Endothelial cell (in vitro differentiated cells): ENCODE data around the gene OLAH. TPM values are rescaled to one million over a fixed set of nuclear protein-coding genes. Genes with fewer than 3 reads are reported as not detected.
A peak's percentile ranks its signal among the peaks of the same experiment; 100 is the strongest.

Experiments used
- DNase-seq: peaks from one replicate; pipeline ENCODE4 v3.0.0; 2021; ENCODE audit warnings: low spot score
- H3K27ac Mint-ChIP-seq: one replicate; pipeline ENCODE4 v1.8.0; 2021; ENCODE audit warnings: mixed read lengths, inconsistent platforms; ENCODE audit not compliant: unreplicated experiment
- H3K27me3 Mint-ChIP-seq: one replicate; pipeline ENCODE4 v1.8.0; 2021; ENCODE audit warnings: mild to moderate bottlenecking, moderate library complexity, mixed read lengths, inconsistent platforms; ENCODE audit not compliant: unreplicated experiment
- H3K36me3 Mint-ChIP-seq: one replicate; pipeline ENCODE4 v1.8.0; 2021; ENCODE audit warnings: mild to moderate bottlenecking, low read depth, mixed read lengths, inconsistent platforms; ENCODE audit not compliant: unreplicated experiment
- H3K4me1 Mint-ChIP-seq: one replicate; pipeline ENCODE4 v1.8.0; 2021; ENCODE audit warnings: mild to moderate bottlenecking, mixed read lengths, inconsistent platforms; ENCODE audit not compliant: unreplicated experiment
- H3K4me3 Mint-ChIP-seq: one replicate; pipeline ENCODE4 v1.8.0; 2021; ENCODE audit warnings: mild to moderate bottlenecking, mixed read lengths, inconsistent platforms; ENCODE audit not compliant: unreplicated experiment
- H3K9me3 Mint-ChIP-seq: one replicate; pipeline ENCODE4 v1.8.0; 2021; ENCODE audit warnings: mixed read lengths, inconsistent platforms; ENCODE audit not compliant: unreplicated experiment
- total RNA-seq: library from RNA; stranded (reverse); fragmentation: NEBNext Ultra II Directional; extraction: Animal tissue kit (Norgen Biotek cat#: 25700); gene quantifications from one replicate; pipeline ENCODE4 v1.2.1, GENCODE V29; 2021; ENCODE audit not compliant: unreplicated experiment
- TF ChIP-seq, protein P1 (sequence below): fragments of 200-600 bp; sonication (generic); IDR thresholded peaks from one replicate; pipeline ENCODE4 v1.5.0; 2021; ENCODE audit warnings: antibody characterized with exemption; ENCODE audit not compliant: unreplicated experiment

OLAH gene
- total RNA-seq, 1 donor from 2014 or later, result 0.54 TPM

DNA sequence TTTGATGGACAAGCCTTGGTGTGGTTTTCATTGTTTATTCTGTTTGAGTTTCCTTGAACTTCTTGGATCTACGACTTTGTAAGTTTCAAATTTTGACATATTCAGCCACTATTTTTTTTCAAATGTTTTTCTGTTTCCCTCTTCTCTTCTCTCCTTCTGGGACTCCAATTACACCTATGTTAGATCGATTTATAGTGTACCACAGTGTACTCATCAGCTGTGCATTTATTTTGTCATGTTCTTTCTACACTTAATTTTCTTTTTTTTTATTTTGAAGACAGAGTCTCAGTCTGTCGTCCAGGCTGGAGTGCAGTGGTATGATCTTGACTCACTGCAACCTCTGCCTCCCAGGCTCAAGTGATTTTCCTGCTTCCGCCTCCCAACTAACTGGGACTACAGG, 16.2 kb downstream of the OLAH start:
- Mint-ChIP-seq H3K4me1 (no peaks in the 10 kb centered on the region), H3K9me3 (peaks cover 5% of the 10 kb centered on the region), H3K27ac (no peak overlapping the region), H3K27me3 (no peaks in the 10 kb centered on the region), H3K4me3 (peak overlapping the region; percentile 4), H3K36me3 (peaks cover 8% of the 10 kb centered on the region)
- TF ChIP-seq, protein P1, sequence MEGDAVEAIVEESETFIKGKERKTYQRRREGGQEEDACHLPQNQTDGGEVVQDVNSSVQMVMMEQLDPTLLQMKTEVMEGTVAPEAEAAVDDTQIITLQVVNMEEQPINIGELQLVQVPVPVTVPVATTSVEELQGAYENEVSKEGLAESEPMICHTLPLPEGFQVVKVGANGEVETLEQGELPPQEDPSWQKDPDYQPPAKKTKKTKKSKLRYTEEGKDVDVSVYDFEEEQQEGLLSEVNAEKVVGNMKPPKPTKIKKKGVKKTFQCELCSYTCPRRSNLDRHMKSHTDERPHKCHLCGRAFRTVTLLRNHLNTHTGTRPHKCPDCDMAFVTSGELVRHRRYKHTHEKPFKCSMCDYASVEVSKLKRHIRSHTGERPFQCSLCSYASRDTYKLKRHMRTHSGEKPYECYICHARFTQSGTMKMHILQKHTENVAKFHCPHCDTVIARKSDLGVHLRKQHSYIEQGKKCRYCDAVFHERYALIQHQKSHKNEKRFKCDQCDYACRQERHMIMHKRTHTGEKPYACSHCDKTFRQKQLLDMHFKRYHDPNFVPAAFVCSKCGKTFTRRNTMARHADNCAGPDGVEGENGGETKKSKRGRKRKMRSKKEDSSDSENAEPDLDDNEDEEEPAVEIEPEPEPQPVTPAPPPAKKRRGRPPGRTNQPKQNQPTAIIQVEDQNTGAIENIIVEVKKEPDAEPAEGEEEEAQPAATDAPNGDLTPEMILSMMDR, result no peak
- no peak for DNase-seq

DNA sequence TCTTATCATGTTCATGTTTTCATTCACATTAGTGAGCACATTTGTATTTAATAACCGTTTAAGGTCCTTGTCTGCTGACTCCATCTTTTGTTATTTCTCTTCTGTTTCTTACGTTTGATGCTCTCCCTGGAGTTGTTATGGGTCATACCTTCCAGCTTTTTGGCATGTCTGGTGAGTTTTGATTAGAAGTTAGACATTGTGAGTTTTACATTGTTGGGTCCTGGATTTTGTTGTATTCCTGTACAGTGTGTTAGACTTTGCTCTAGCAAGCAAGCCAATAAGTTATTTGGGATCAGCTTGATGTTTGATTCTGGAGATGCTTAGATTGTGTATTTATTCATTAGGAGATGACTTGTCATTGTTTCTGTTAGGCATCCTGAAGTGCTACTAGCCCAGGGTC, 16.9 kb downstream of the OLAH start:
- TF ChIP-seq, protein P1, result no peak
- peaks cover 5% of the 10 kb centered on the region for H3K9me3 Mint-ChIP-seq
- H3K27ac Mint-ChIP-seq, result no peak overlapping the region
- H3K36me3 Mint-ChIP-seq, result peaks cover 8% of the 10 kb centered on the region
- no peak overlapping the region for H3K4me3 Mint-ChIP-seq
- no peaks in the 10 kb centered on the region for H3K27me3 Mint-ChIP-seq
- H3K4me1 Mint-ChIP-seq, result no peaks in the 10 kb centered on the region
- no peak for DNase-seq

DNA sequence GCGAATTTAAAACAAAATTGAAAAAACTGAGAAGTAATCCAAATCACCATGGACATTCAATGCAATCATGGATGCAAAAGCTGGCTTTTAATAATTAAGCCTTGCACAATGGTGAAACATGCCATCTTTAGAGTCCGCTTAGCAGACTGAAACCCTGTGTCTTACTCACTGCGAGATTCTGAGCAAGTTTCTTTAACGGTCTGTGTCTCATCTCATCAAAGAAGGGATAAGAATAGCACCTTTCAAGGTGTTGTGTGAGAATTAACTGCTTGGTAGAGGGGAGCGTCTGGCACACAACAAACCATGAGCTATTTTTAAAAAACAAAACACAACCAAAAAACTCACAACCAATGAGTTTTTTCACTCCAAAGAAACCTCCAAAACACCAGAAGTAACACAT, 23.4 kb downstream of the OLAH start:
- Mint-ChIP-seq H3K27me3 (peaks cover 2% of the 10 kb centered on the region), H3K4me1 (no peaks in the 10 kb centered on the region), H3K9me3 (no peaks in the 10 kb centered on the region), H3K4me3 (no peak overlapping the region), H3K36me3 (peaks cover 1% of the 10 kb centered on the region), H3K27ac (no peak overlapping the region)
- DNase-seq, result no peak
- TF ChIP-seq, protein P1, result no peak

DNA sequence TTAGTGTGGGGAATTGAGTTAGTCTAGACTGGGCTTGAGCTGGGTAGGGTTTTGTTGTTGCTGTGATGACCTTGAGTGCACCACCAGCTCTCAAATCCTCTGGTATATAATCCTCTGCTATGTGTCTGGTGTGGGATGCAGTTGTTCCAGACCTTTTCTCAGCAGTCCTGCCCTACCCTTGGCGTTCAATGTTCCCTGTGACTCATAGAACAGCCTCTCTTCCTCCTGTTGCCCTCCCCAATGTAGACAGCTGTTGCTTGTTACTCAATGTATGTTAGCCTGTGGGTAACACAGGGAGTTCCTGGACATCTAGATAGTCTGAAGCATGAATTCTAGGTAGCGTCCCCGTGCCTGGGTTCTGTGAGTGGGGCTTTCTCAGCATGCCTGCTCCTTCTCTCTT, 25.1 kb downstream of the OLAH start:
- no peak for DNase-seq
- TF ChIP-seq, protein P1, result no peak
- Mint-ChIP-seq H3K36me3 (peaks cover 6% of the 10 kb centered on the region), H3K4me3 (no peak overlapping the region), H3K27ac (no peak overlapping the region), H3K4me1 (no peaks in the 10 kb centered on the region), H3K9me3 (no peaks in the 10 kb centered on the region), H3K27me3 (peaks cover 2% of the 10 kb centered on the region)

DNA sequence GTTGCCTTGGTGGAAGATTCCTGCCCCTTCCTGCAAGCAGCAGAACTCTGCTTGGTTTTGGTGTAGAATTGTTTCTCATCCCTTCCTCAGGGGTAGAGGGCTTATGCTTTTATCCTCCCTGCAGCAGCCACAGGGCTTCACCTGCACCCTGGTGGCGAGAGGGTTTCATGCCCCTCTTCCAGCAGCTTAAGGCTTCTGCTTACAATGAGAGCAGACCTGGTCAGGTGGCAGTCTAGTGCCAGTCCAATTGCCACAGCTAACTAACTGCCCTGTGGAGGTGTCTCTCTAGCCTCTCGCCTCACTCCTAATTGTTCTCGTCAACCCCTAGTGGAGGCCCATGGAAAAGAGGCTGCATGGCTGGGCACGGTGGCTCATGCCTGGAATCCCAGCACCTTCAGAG, 25.5 kb downstream of the OLAH start:
- peaks cover 2% of the 10 kb centered on the region for H3K27me3 Mint-ChIP-seq
- no peak for DNase-seq

More for the DNA sequence above, 25.5 kb downstream of the OLAH start:
- H3K36me3 Mint-ChIP-seq, result peaks cover 6% of the 10 kb centered on the region
- no peak overlapping the region for H3K4me3 Mint-ChIP-seq
- no peaks in the 10 kb centered on the region for H3K9me3 Mint-ChIP-seq
- TF ChIP-seq, protein P1, result no peak
- H3K4me1 Mint-ChIP-seq, result no peaks in the 10 kb centered on the region
- H3K27ac Mint-ChIP-seq, result no peak overlapping the region
